Measurements from ENCODE around the gene SFXN4. TPM values are rescaled to one million over a fixed set of nuclear protein-coding genes. Genes with fewer than 3 reads are reported as not detected.
A peak's percentile ranks its signal among the peaks of the same experiment; 100 is the strongest.

SFXN4 gene
- total and polyA plus RNA-seq, 2 of the 13 experiments (the other 11 are each of a cell fraction or from before 2014, with no cell fraction given) = 47.7 to 64.9 TPM

DNA sequence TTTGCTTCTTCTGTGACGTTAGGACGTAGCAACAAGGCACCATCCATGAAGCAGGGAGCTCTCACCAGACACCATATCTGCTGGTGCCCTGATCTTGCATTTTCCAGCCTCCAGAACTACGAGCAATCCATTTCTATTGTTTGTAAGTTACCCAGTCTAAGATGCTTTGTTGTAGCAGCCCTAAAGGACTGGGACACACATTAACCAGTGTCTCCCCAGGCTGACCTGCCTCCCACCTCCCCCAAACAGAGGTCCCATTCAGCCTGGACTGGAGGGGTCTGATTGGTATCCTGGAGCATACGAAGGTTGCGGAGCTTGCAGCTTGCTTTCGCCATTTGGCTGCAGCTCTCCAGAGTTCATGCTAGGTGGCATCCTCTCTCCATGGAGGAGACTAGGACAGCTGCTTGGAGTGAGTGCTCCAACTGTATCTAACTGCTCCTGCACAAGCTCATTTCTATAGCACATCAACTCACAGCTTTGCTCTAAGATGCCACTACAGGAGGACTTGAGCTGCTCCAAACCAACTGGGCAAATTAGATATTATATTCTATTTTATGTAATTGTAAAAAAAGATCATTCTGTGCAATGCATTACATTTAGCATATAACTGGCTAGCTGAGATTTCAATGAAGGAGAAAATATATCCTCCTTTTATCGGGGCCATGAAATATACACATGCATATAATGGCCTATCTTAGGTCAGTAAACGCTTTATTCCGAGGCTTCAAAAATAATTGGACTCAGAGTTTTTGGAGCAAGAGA is 33.9 kb upstream of the SFXN4 start (continued):
- TF ChIP-seq MEIS1 (CRISPR knock-in tag; IDR thresholded peaks at IDR 0.05; ENCODE audit: borderline replicate concordance) = 0 out of 2 replicates have a peak, but pooled peaks have one; percentile 47
- no peak for TF ChIP-seq HOXA3 (CRISPR knock-in tag; IDR thresholded peaks at IDR 0.05)
- TF ChIP-seq ZKSCAN5 (CRISPR knock-in tag; IDR thresholded peaks at IDR 0.05) = no peak
- no peak for TF ChIP-seq ZNF850 (CRISPR knock-in tag; conservative IDR thresholded peaks at IDR 0.05)
- TF ChIP-seq, protein P1, sequence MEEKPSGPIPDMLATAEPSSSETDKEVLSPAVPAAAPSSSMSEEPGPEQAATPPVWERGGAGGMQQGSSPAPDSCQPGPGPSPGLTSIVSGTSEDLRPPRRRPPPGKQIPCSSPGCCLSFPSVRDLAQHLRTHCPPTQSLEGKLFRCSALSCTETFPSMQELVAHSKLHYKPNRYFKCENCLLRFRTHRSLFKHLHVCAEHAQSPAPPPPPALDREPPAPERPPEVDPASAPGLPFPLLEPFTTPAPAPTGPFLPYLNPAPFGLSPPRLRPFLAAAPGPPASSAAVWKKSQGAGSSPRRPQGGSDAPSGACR (CRISPR knock-in tag; IDR thresholded peaks at IDR 0.05) = no peak
- no peak for TF ChIP-seq ZNF256 (CRISPR knock-in tag; conservative IDR thresholded peaks at IDR 0.05)
- TF ChIP-seq PPARG (CRISPR knock-in tag; conservative IDR thresholded peaks at IDR 0.05) = 0 out of 2 replicates have a peak, but pooled peaks have one; percentile 27
- no peak for TF ChIP-seq ZNF124 (CRISPR knock-in tag; IDR thresholded peaks at IDR 0.05)
- no peak for TF ChIP-seq RAD51 (IDR thresholded peaks at IDR 0.05; ENCODE audit: borderline replicate concordance)
- peak; percentile 70; the same call in 1 of the 2 replicates for TF ChIP-seq GATAD2A (CRISPR knock-in tag; IDR thresholded peaks at IDR 0.05)
- no peak for TF ChIP-seq ZNF720 (CRISPR knock-in tag; IDR thresholded peaks at IDR 0.05)
- no peak for TF ChIP-seq ZNF776 (CRISPR knock-in tag; IDR thresholded peaks at IDR 0.05)
- TF ChIP-seq CBX2 (IDR thresholded peaks at IDR 0.05; ENCODE audit: low read depth, low read length) = no peak
- no peak for TF ChIP-seq CBX2 (CRISPR knock-in tag; IDR thresholded peaks at IDR 0.05; ENCODE audit: low read depth)
- TF ChIP-seq, protein P2, sequence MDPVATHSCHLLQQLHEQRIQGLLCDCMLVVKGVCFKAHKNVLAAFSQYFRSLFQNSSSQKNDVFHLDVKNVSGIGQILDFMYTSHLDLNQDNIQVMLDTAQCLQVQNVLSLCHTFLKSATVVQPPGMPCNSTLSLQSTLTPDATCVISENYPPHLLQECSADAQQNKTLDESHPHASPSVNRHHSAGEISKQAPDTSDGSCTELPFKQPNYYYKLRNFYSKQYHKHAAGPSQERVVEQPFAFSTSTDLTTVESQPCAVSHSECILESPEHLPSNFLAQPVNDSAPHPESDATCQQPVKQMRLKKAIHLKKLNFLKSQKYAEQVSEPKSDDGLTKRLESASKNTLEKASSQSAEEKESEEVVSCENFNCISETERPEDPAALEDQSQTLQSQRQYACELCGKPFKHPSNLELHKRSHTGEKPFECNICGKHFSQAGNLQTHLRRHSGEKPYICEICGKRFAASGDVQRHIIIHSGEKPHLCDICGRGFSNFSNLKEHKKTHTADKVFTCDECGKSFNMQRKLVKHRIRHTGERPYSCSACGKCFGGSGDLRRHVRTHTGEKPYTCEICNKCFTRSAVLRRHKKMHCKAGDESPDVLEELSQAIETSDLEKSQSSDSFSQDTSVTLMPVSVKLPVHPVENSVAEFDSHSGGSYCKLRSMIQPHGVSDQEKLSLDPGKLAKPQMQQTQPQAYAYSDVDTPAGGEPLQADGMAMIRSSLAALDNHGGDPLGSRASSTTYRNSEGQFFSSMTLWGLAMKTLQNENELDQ (CRISPR knock-in tag; IDR thresholded peaks at IDR 0.05; ENCODE audit: borderline replicate concordance) = no peak
- no peak for TF ChIP-seq SAFB2 (CRISPR knock-in tag; IDR thresholded peaks at IDR 0.05; ENCODE audit: borderline replicate concordance, low read depth)
- TF ChIP-seq, protein P3, sequence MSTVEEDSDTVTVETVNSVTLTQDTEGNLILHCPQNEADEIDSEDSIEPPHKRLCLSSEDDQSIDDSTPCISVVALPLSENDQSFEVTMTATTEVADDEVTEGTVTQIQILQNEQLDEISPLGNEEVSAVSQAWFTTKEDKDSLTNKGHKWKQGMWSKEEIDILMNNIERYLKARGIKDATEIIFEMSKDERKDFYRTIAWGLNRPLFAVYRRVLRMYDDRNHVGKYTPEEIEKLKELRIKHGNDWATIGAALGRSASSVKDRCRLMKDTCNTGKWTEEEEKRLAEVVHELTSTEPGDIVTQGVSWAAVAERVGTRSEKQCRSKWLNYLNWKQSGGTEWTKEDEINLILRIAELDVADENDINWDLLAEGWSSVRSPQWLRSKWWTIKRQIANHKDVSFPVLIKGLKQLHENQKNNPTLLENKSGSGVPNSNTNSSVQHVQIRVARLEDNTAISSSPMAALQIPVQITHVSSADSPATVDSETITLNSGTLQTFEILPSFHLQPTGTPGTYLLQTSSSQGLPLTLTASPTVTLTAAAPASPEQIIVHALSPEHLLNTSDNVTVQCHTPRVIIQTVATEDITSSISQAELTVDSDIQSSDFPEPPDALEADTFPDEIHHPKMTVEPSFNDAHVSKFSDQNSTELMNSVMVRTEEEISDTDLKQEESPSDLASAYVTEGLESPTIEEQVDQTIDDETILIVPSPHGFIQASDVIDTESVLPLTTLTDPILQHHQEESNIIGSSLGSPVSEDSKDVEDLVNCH (CRISPR knock-in tag; IDR thresholded peaks at IDR 0.05) = 0 out of 2 replicates have a peak, but pooled peaks have one; percentile 60
- TF ChIP-seq, protein P4, sequence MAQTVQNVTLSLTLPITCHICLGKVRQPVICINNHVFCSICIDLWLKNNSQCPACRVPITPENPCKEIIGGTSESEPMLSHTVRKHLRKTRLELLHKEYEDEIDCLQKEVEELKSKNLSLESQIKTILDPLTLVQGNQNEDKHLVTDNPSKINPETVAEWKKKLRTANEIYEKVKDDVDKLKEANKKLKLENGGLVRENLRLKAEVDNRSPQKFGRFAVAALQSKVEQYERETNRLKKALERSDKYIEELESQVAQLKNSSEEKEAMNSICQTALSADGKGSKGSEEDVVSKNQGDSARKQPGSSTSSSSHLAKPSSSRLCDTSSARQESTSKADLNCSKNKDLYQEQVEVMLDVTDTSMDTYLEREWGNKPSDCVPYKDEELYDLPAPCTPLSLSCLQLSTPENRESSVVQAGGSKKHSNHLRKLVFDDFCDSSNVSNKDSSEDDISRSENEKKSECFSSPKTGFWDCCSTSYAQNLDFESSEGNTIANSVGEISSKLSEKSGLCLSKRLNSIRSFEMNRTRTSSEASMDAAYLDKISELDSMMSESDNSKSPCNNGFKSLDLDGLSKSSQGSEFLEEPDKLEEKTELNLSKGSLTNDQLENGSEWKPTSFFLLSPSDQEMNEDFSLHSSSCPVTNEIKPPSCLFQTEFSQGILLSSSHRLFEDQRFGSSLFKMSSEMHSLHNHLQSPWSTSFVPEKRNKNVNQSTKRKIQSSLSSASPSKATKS (CRISPR knock-in tag; IDR thresholded peaks at IDR 0.05) = no peak
- 0 out of 2 replicates have a peak, but pooled peaks have one; percentile 55 for TF ChIP-seq ZNF761 (CRISPR knock-in tag; conservative IDR thresholded peaks at IDR 0.05)
- TF ChIP-seq KAT7 (CRISPR knock-in tag; IDR thresholded peaks at IDR 0.05; ENCODE audit: borderline replicate concordance) = no peak
- TF ChIP-seq, protein P5, sequence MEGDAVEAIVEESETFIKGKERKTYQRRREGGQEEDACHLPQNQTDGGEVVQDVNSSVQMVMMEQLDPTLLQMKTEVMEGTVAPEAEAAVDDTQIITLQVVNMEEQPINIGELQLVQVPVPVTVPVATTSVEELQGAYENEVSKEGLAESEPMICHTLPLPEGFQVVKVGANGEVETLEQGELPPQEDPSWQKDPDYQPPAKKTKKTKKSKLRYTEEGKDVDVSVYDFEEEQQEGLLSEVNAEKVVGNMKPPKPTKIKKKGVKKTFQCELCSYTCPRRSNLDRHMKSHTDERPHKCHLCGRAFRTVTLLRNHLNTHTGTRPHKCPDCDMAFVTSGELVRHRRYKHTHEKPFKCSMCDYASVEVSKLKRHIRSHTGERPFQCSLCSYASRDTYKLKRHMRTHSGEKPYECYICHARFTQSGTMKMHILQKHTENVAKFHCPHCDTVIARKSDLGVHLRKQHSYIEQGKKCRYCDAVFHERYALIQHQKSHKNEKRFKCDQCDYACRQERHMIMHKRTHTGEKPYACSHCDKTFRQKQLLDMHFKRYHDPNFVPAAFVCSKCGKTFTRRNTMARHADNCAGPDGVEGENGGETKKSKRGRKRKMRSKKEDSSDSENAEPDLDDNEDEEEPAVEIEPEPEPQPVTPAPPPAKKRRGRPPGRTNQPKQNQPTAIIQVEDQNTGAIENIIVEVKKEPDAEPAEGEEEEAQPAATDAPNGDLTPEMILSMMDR (CRISPR knock-in tag; IDR thresholded peaks at IDR 0.05) = peak; percentile 96
